Mesendoderm (in vitro differentiated cells): Measurements from ENCODE around the gene ACOXL.
A peak's percentile ranks its signal among the peaks of the same experiment; 100 is the strongest.
"Not testable (repeated sequence)": the region's sequence is repeated elsewhere in the genome, so short reads cannot be mapped to it uniquely, and the experiment has no call there.

ENCODE experiments used
- DNase-seq: peaks from one replicate; pipeline ENCODE4 v3.0.0; 2013
- H2AK5ac ChIP-seq: 2 replicates; pipeline ENCODE4 v1.6.1; 2013; ENCODE audit warnings: low read length, inconsistent platforms
- H2BK120ac ChIP-seq: 2 replicates; pipeline ENCODE4 v1.6.1; 2013; ENCODE audit warnings: low read depth, mild to moderate bottlenecking, low read length, moderate library complexity, mixed read lengths
- H2BK15ac ChIP-seq: replicated peaks from 2 replicates; pipeline ENCODE4 v1.6.1; 2013; ENCODE audit warnings: low read depth, mild to moderate bottlenecking, moderate library complexity
- H2BK5ac ChIP-seq: 2 replicates; pipeline ENCODE4 v1.6.1; 2013; ENCODE audit warnings: low read length, inconsistent platforms
- H3K18ac ChIP-seq: 2 replicates; pipeline ENCODE4 v1.6.1; 2013; ENCODE audit warnings: mild to moderate bottlenecking, low read length, mixed read lengths
- H3K23ac ChIP-seq: one replicate; pipeline ENCODE4 v1.6.1; 2013; ENCODE audit warnings: low read length
- H3K27ac ChIP-seq: 2 replicates; pipeline ENCODE4 v1.5.1; 2013; ENCODE audit warnings: low read depth, mild to moderate bottlenecking, inconsistent platforms, low read length, moderate library complexity
- H3K27me3 ChIP-seq: 2 replicates; pipeline ENCODE4 v1.6.1; 2013; ENCODE audit warnings: low read length, control low read depth, mild to moderate bottlenecking, inconsistent platforms; ENCODE audit not compliant: insufficient read depth, poor library complexity
- H3K36me3 ChIP-seq: 2 replicates; pipeline ENCODE4 v1.6.1; 2013; ENCODE audit warnings: low read length, inconsistent platforms; ENCODE audit not compliant: control insufficient read depth, insufficient read depth
- H3K4ac ChIP-seq: one replicate; pipeline ENCODE4 v1.6.1; 2013; ENCODE audit warnings: low read depth, mild to moderate bottlenecking, low read length, moderate library complexity
- H3K4me1 ChIP-seq: 2 replicates; pipeline ENCODE4 v1.6.1; 2013; ENCODE audit warnings: low read depth, low read length, inconsistent platforms; ENCODE audit not compliant: control insufficient read depth
- H3K4me2 ChIP-seq: 2 replicates; pipeline ENCODE4 v1.6.1; 2013; ENCODE audit warnings: low read length
- H3K4me3 ChIP-seq: 2 replicates; pipeline ENCODE4 v1.5.1; 2013; ENCODE audit warnings: mild to moderate bottlenecking, low read length
- H3K56ac ChIP-seq: one replicate; pipeline ENCODE4 v1.6.1; 2013; ENCODE audit warnings: low read length
- H3K79me1 ChIP-seq: 2 replicates; pipeline ENCODE4 v1.6.1; 2013; ENCODE audit warnings: low read length, inconsistent platforms
- H3K79me2 ChIP-seq: 2 replicates; pipeline ENCODE4 v1.6.1; 2013; ENCODE audit warnings: mild to moderate bottlenecking, low read length; ENCODE audit not compliant: control insufficient read depth, insufficient read depth
- H3K9ac ChIP-seq: 2 replicates; pipeline ENCODE4 v1.6.1; 2013; ENCODE audit warnings: low read length, inconsistent platforms
- H4K5ac ChIP-seq: one replicate; pipeline ENCODE4 v1.6.1; 2013; ENCODE audit warnings: low read length
- H4K8ac ChIP-seq: one replicate; pipeline ENCODE4 v1.6.1; 2013; ENCODE audit warnings: low read depth, mild to moderate bottlenecking, control low read depth, low read length, moderate library complexity
- WGBS: extraction: QIAGEN DNeasy Blood & Tissue Kit; methylation state at CpG from one replicate; pipeline ENCODE4 v1.1.7; 2013; ENCODE audit warnings: low lambda C conversion rate, missing lambda C conversion rate; ENCODE audit not compliant: insufficient coverage; ENCODE audit errors: extremely low coverage; 5-methylcytosine and 5-hydroxymethylcytosine counted together

The ACOXL gene

GRCh38 chr2:110691612-110692258 lies 40.6 kb upstream of the ACOXL start:
- no peak for DNase-seq
- H3K27ac ChIP-seq, result no peak overlapping the region
- no peak overlapping the region for H2BK15ac ChIP-seq
- H3K4ac ChIP-seq, result no peak overlapping the region
- H3K4me1 ChIP-seq, result peaks cover 4% of the 10 kb centered on the region
- no peaks in the 10 kb centered on the region for H3K27me3 ChIP-seq
- H4K5ac ChIP-seq, result no peak overlapping the region
- no peak overlapping the region for H4K8ac ChIP-seq
- no peak overlapping the region for H2BK120ac ChIP-seq
- H2BK5ac ChIP-seq, result no peak overlapping the region
- no peak overlapping the region for H3K56ac ChIP-seq
- no peaks in the 10 kb centered on the region for H3K36me3 ChIP-seq
- H3K4me3 ChIP-seq, result no peak overlapping the region
- H3K4me2 ChIP-seq, result no peak overlapping the region
- no peaks in the 10 kb centered on the region for H3K79me1 ChIP-seq
- no peak overlapping the region for H3K9ac ChIP-seq
- no peak overlapping the region for H2AK5ac ChIP-seq
- H3K23ac ChIP-seq, result no peak overlapping the region
- H3K79me2 ChIP-seq, result no peaks in the 10 kb centered on the region
- no CpG with 5 or more reads among the region's 11 CpGs for WGBS
- H3K18ac ChIP-seq, result no peak overlapping the region

- DNase-seq, result peak; percentile 36
- H3K4ac ChIP-seq, H4K8ac ChIP-seq, H3K4me3 ChIP-seq, H3K4me1 ChIP-seq, H2BK5ac ChIP-seq, H2AK5ac ChIP-seq, H2BK15ac ChIP-seq, H3K18ac ChIP-seq, H2BK120ac ChIP-seq, H3K23ac ChIP-seq, H3K79me2 ChIP-seq, H3K79me1 ChIP-seq, H3K4me2 ChIP-seq, H3K9ac ChIP-seq, H4K5ac ChIP-seq, H3K56ac ChIP-seq, H3K36me3 ChIP-seq, H3K27me3 ChIP-seq, H3K27ac ChIP-seq: not testable (repeated sequence)
- no CpG with 5 or more reads among the region's 5 CpGs for WGBS
Measured at GRCh38 chr2:110695146-110695898, 37.1 kb upstream of the ACOXL start.

GRCh38 chr2:110698253-110698652 lies 34.1 kb upstream of the ACOXL start:
- not testable (repeated sequence) for H3K4ac ChIP-seq, H4K8ac ChIP-seq, H3K18ac ChIP-seq, H3K9ac ChIP-seq, DNase-seq, H4K5ac ChIP-seq, H3K4me1 ChIP-seq, H3K79me2 ChIP-seq, H3K4me2 ChIP-seq, H3K4me3 ChIP-seq, H3K79me1 ChIP-seq, H3K27me3 ChIP-seq, H3K23ac ChIP-seq, H3K36me3 ChIP-seq, H2AK5ac ChIP-seq, H2BK15ac ChIP-seq, H3K27ac ChIP-seq, H2BK5ac ChIP-seq, H2BK120ac ChIP-seq, H3K56ac ChIP-seq
- WGBS, result no CpG with 5 or more reads among the region's 6 CpGs

GRCh38 chr2:110702514-110703380 lies 29.6 kb upstream of the ACOXL start:
- Histone ChIP-seq H2BK5ac (no peak overlapping the region), H3K9ac (no peak overlapping the region), H3K36me3 (no peaks in the 10 kb centered on the region), H3K4me1 (peaks cover 3% of the 10 kb centered on the region), H3K4ac (no peak overlapping the region), H2BK15ac (no peak overlapping the region), H3K79me1 (no peaks in the 10 kb centered on the region), H4K5ac (no peak overlapping the region), H3K56ac (no peak overlapping the region), H3K23ac (no peak overlapping the region), H3K18ac (no peak overlapping the region), H3K79me2 (no peaks in the 10 kb centered on the region), H3K4me3 (no peak overlapping the region), H3K27ac (no peak overlapping the region), H3K27me3 (no peaks in the 10 kb centered on the region), H4K8ac (no peak overlapping the region), H3K4me2 (no peak overlapping the region), H2AK5ac (no peak overlapping the region), H2BK120ac (no peak overlapping the region)
- no CpG with 5 or more reads among the region's 2 CpGs for WGBS
- DNase-seq, result no peak

- no peaks in the 10 kb centered on the region for H3K27me3 ChIP-seq
- no peak overlapping the region for H4K5ac ChIP-seq
- no peak overlapping the region for H3K4me2 ChIP-seq
- WGBS, result no CpG with 5 or more reads among the region's 1 CpG
- no peak overlapping the region for H3K18ac ChIP-seq
- H4K8ac ChIP-seq, result no peak overlapping the region
- H3K36me3 ChIP-seq, result no peaks in the 10 kb centered on the region
- no peak overlapping the region for H2AK5ac ChIP-seq
- no peak overlapping the region for H3K9ac ChIP-seq
- no peak overlapping the region for H3K27ac ChIP-seq
- H3K79me1 ChIP-seq, result no peaks in the 10 kb centered on the region
- H3K4ac ChIP-seq, result no peak overlapping the region
- H3K56ac ChIP-seq, result no peak overlapping the region
- no peak overlapping the region for H2BK5ac ChIP-seq
- DNase-seq, result no peak
- H2BK15ac ChIP-seq, result no peak overlapping the region
- H3K79me2 ChIP-seq, result no peaks in the 10 kb centered on the region
- H2BK120ac ChIP-seq, result no peak overlapping the region
- H3K23ac ChIP-seq, result no peak overlapping the region
- H3K4me1 ChIP-seq, result no peaks in the 10 kb centered on the region
- H3K4me3 ChIP-seq, result no peak overlapping the region
Measured at GRCh38 chr2:110707386-110707965, 24.9 kb upstream of the ACOXL start.
